Loucy (cell line): ENCODE results near the gene IQCK.

ENCODE experiments used
- H2AFZ ChIP-seq: fragments of 200-600 bp; sonication (generic); 2 replicates; pipeline ENCODE4 v1.6.0; 2016; ENCODE audit warnings: antibody characterized with exemption, mild to moderate bottlenecking, low read length, moderate library complexity
- H3F3A ChIP-seq: fragments of 200-600 bp; 2 replicates; pipeline ENCODE4 v1.6.0; 2016; ENCODE audit warnings: antibody characterized with exemption, low read depth, mild to moderate bottlenecking
- H3K27me3 ChIP-seq: fragments of 200-600 bp; sonication (generic); 2 replicates; pipeline ENCODE4 v1.6.1; 2014; ENCODE audit warnings: low read length, mild to moderate bottlenecking; ENCODE audit not compliant: insufficient read depth, poor library complexity, severe bottlenecking
- H3K36me3 ChIP-seq: fragments of 200-600 bp; sonication (generic); 2 replicates; pipeline ENCODE4 v1.6.1; 2016; ENCODE audit warnings: low read length; ENCODE audit not compliant: insufficient read depth
- H3K4me1 ChIP-seq: fragments of 200-600 bp; sonication (generic); 2 replicates; pipeline ENCODE4 v1.5.1; 2014; ENCODE audit warnings: low read length, mild to moderate bottlenecking; ENCODE audit not compliant: insufficient read depth, poor library complexity, severe bottlenecking
- H3K4me2 ChIP-seq: fragments of 200-600 bp; sonication (generic); 2 replicates; pipeline ENCODE4 v1.6.0; 2014; ENCODE audit warnings: antibody characterized with exemption, low read length, low read depth, mild to moderate bottlenecking; ENCODE audit not compliant: poor library complexity, severe bottlenecking
- H3K4me3 ChIP-seq: fragments of 200-600 bp; sonication (generic); 2 replicates; pipeline ENCODE4 v1.5.1; 2014; ENCODE audit warnings: low read length, mild to moderate bottlenecking, mixed read lengths; ENCODE audit not compliant: poor library complexity, severe bottlenecking
- H3K79me2 ChIP-seq: fragments of 200-600 bp; sonication (generic); 2 replicates; pipeline ENCODE4 v1.6.1; 2014; ENCODE audit warnings: low read length; ENCODE audit not compliant: insufficient read depth
- H3K9ac ChIP-seq: fragments of 200-600 bp; sonication (generic); 2 replicates; pipeline ENCODE4 v1.6.0; 2014; ENCODE audit warnings: mild to moderate bottlenecking, low read depth, low read length, moderate library complexity; ENCODE audit not compliant: poor library complexity, severe bottlenecking
- H3K9me2 ChIP-seq: fragments of 200-600 bp; sonication (generic); replicated peaks from 2 replicates; pipeline ENCODE4 v1.6.1; 2016; ENCODE audit warnings: low read depth, low read length, mixed read lengths
- H3K9me3 ChIP-seq: fragments of 200-600 bp; sonication (generic); 2 replicates; pipeline ENCODE4 v1.6.1; 2014; ENCODE audit warnings: mild to moderate bottlenecking, antibody characterized with exemption, low read length, low read depth; ENCODE audit not compliant: insufficient read depth
- H4K20me1 ChIP-seq: fragments of 200-600 bp; sonication (generic); 2 replicates; pipeline ENCODE4 v1.6.0; 2014; ENCODE audit warnings: antibody characterized with exemption, low read length, mild to moderate bottlenecking; ENCODE audit not compliant: insufficient read depth, poor library complexity, severe bottlenecking
- EZH2phosphoT487 ChIP-seq: fragments of 200-600 bp; IDR thresholded peaks from 2 replicates; pipeline ENCODE4 v1.6.1; 2018; ENCODE audit warnings: antibody characterized with exemption, mild to moderate bottlenecking, moderate library complexity, borderline replicate concordance
- TF ChIP-seq, protein P1 (sequence below): fragments of 200-600 bp; sonication (generic); conservative IDR thresholded peaks from 2 replicates; pipeline ENCODE4 v1.5.1; 2014; ENCODE audit warnings: mild to moderate bottlenecking, antibody characterized with exemption, low read length

Gene IQCK

DNA sequence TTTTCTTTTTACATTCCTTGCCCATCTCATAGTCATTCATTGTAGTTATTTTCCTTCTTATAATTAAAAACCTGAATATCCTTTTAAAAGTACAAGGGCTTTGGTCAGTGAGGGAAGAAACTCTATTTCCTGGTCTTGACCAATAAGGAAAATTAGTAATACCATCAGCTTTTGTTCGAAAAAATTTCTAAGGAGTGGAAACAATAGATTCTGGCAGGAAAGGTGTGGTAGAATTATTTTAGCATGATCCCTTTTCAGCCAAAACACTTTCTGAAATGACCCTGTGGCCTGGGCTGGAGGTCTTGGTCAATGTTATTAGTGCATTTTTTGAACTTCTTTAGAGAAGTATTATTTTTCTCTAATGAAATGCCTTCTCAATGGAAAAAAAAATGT, 36.6 kb downstream of the IQCK start:
- no peaks in the 10 kb centered on the region for H3K9me3 ChIP-seq
- H3K9me2 ChIP-seq: no peaks in the 10 kb centered on the region
- H3K27me3 ChIP-seq: no peaks in the 10 kb centered on the region
- H3K36me3 ChIP-seq: no peaks in the 10 kb centered on the region
- H2AFZ ChIP-seq: no peak overlapping the region
- no peak overlapping the region for H3K4me3 ChIP-seq
- H3K79me2 ChIP-seq: no peaks in the 10 kb centered on the region
- no peak overlapping the region for H3K4me2 ChIP-seq
- no peaks in the 10 kb centered on the region for H3F3A ChIP-seq
- no peak for TF ChIP-seq EZH2phosphoT487
- TF ChIP-seq, protein P1, sequence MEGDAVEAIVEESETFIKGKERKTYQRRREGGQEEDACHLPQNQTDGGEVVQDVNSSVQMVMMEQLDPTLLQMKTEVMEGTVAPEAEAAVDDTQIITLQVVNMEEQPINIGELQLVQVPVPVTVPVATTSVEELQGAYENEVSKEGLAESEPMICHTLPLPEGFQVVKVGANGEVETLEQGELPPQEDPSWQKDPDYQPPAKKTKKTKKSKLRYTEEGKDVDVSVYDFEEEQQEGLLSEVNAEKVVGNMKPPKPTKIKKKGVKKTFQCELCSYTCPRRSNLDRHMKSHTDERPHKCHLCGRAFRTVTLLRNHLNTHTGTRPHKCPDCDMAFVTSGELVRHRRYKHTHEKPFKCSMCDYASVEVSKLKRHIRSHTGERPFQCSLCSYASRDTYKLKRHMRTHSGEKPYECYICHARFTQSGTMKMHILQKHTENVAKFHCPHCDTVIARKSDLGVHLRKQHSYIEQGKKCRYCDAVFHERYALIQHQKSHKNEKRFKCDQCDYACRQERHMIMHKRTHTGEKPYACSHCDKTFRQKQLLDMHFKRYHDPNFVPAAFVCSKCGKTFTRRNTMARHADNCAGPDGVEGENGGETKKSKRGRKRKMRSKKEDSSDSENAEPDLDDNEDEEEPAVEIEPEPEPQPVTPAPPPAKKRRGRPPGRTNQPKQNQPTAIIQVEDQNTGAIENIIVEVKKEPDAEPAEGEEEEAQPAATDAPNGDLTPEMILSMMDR: no peak
- H3K9ac ChIP-seq: no peak overlapping the region
- no peaks in the 10 kb centered on the region for H4K20me1 ChIP-seq
- no peaks in the 10 kb centered on the region for H3K4me1 ChIP-seq

DNA sequence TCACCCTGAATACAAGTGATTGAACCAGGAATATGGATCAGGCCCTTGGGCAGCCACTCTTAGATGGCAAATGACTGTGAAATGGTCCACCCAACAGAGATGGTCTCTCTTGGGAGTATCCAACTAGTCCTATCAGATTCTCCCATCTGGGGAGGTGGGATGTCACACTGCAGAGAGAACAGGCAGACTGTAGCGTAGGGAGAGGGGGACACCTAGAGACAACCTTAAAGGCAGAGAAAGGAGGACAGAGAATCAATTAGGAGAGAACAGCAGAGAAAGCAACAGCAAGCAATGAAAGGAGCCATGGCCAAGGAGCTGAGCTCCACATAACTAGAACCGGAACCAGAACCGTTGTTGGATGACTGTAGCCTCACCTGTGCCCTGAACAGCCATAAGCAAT, 37.2 kb downstream of the IQCK start:
- H3F3A ChIP-seq: no peaks in the 10 kb centered on the region
- H3K4me1 ChIP-seq: no peaks in the 10 kb centered on the region
- no peak overlapping the region for H2AFZ ChIP-seq
- H3K4me3 ChIP-seq: no peak overlapping the region
- H3K4me2 ChIP-seq: no peak overlapping the region
- H3K27me3 ChIP-seq: no peaks in the 10 kb centered on the region
- H3K79me2 ChIP-seq: no peaks in the 10 kb centered on the region
- no peaks in the 10 kb centered on the region for H3K9me2 ChIP-seq
- H3K9ac ChIP-seq: no peak overlapping the region
- no peaks in the 10 kb centered on the region for H3K9me3 ChIP-seq
- H3K36me3 ChIP-seq: no peaks in the 10 kb centered on the region
- no peaks in the 10 kb centered on the region for H4K20me1 ChIP-seq
- TF ChIP-seq EZH2phosphoT487: no peak
- TF ChIP-seq, protein P1: no peak

DNA sequence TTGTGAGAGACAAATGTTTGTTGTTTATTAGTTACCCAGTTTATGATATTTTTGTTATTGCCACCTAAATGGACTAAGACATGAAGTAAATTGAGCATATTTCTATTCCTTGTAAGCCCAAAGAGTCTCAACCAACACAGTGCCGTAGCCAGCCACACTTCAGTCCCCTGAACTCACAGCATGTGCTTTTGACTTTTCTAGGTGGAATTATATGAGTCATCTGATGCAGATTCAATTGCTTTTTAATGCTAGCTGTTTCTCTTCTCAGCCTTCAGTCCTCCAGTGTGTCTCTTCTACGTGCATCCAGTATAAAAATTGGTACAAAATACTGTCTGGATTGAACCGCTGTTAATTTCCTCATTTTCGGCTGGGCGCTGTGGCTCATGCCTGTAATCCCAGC, 39.0 kb downstream of the IQCK start:
- Histone ChIP-seq H3K79me2 (no peaks in the 10 kb centered on the region), H3K9ac (no peak overlapping the region), H2AFZ (no peak overlapping the region), H3K4me3 (no peak overlapping the region), H3K9me3 (no peaks in the 10 kb centered on the region), H3K9me2 (no peaks in the 10 kb centered on the region), H3F3A (no peaks in the 10 kb centered on the region), H3K4me1 (no peaks in the 10 kb centered on the region), H3K4me2 (no peak overlapping the region), H4K20me1 (no peaks in the 10 kb centered on the region), H3K36me3 (no peaks in the 10 kb centered on the region), H3K27me3 (no peaks in the 10 kb centered on the region)
- TF ChIP-seq, protein P1: no peak
- TF ChIP-seq EZH2phosphoT487: no peak
